HG03571 (cell line): Measurements from ENCODE around the gene SMIM33.
A peak's percentile ranks its signal among the peaks of the same experiment; 100 is the strongest.
"Not testable (repeated sequence)": the region's sequence is repeated elsewhere in the genome, so short reads cannot be mapped to it uniquely, and the experiment has no call there.

Source experiments
- ATAC-seq: cut with Tn5 transposase; IDR thresholded peaks from one replicate; pipeline ENCODE4 v1.9.1; 2021; ENCODE audit not compliant: unreplicated experiment

The SMIM33 gene

DNA sequence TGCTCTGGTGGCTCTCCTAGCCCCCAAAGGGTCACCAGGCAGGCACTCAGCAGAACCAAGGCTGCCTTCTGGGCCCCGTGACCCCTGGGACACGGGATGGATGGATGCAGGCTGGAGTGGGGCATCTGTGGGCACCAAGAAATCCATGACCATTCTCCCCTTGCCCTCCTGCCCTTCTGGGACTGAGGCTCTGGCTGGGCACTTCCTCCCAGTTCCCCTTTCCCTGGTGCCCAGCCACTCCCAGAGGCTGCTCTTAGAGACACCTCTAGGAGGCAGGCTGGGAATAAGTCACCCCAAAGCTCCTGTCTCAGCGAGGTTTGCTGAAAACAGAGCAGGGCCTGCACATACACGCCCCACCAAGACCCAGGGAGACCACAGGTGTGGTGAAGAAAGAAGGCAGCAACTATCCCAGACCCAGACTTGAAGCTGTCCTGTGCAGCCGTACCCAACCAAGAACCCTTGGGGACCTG, 10.8 kb downstream of the SMIM33 start:
- peak; percentile 7 for ATAC-seq

DNA sequence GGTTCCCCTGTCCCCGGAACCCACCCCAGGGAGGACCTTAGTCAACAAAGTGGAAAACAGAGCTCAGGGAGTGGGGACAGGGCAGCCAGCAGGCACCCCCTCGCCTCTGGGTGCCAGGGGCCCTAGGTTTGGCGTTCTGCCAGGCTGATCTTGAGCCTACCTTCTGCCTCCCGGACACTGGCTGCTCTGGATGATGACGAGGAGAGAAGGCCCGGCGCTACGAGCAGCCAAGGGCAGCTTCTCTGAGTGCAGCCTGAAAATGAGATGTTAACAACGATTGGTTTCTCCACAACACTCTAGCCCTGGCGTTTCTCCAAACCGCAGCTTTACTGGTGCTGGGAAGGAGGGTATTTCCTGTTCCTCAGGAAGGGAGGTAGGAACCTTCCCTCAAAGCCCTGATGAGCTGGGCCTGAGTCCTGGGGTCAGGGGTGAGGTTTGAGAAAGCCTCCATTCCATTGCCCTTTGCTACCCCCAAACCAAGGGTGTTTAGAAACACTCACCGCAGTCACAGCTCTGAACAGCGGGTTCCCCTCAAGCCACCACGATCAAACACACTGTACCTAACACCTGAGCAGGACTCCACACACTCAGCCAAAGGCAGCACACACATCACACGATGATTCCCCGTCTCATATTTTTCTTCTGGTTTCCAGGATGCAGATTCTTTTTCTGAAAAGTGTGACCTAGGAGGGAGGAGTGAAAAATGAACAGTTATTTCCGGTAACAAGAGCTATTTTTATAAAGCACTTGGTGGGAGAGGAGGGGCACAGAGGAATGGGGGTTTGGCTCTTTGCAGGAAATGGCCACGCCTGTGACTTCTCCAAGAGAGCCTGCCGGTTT, 11.5 kb downstream of the SMIM33 start, which contains the start of gene STING1:
TSS of gene STING1 (minus strand) at position 709 of the 840 bp plus-strand sequence. CDS start 1,054 bp downstream, outside the sequence.
- peak; percentile 63 for ATAC-seq

DNA sequence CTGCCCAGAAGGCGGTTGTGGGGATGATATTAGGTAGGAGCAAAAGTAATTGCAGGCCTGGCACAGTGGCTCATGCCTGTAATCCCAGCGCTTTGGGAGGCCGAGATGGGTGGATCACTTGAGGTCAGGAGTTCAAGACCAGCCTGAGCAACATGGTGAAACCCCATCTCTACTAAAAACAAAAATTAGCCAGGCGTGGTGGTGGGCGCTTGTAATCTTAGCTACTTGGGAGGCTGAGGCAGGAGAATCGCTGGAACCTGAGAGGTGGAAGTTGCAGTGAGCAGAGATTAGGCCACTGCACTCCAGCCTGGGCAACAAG, 12.0 kb downstream of the SMIM33 start:
- not testable (repeated sequence) for ATAC-seq

DNA sequence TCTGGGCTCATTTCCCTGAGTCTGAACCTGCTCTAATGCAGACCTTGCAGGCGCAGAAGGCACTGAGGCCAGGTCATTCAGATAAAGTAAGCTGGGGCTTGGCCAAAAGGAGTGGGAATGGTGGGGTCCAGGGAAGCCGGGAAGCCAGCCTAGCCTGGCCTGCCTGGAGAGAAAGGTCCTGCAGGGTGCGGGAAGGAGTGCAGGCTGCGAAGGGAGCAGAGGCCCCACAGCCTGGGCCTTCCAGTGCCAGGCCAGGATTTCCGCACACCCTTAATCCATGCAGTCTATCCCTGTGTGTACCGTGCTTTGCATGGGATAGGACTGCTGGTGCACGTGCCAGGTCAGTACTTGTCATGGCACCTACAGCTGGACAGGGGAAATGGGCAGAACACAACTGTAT, 15.4 kb downstream of the SMIM33 start:
- ATAC-seq = no peak

GRCh38 chr5:139488260-139488659, 17.5 kb downstream of the SMIM33 start:
- no peak for ATAC-seq

GRCh38 chr5:139492700-139493192, 21.9 kb downstream of the SMIM33 start:
- no peak for ATAC-seq

GRCh38 chr5:139494256-139494655, 23.5 kb downstream of the SMIM33 start:
- no peak for ATAC-seq

GRCh38 chr5:139494832-139495231, 24.0 kb downstream of the SMIM33 start:
- no peak for ATAC-seq

DNA sequence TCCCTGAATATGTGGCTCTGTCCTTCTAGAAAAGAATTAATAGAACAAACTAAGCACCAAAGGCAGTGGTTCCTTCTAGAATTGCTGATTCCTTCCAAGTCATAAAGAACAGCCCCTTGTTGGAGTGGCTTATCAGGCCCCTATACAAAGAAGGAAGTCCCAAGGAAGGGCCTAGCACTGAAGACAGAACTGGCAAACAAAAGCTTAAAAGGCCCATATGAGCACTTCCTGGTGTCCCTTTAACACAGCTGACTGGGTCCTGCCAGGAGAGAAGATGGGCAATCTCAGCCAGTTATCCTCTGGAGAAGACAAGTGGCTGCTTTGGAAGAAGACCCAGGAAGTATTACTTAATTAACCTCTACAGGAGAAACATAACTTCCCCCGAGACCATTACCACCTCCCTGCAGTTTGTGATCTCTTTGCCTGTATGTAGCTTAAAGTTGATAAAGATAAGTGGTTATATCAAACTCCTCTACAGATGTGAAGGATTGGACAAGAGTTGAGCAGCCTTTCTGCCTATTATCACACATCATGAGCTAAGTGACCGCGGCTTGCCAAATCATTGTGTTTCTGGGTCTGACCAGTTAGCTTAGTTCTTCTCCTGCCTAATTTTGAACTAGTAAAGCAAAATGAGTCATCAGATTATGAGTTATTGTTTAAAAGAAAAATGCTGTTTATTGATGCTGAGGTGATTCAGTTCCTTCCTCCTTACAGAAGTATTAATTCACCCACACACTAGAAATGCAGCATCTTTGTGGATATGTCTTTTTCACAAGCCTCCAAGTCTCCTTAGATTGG, 25.0 kb downstream of the SMIM33 start:
- no peak for ATAC-seq

- ATAC-seq = no peak
Measured at GRCh38 chr5:139501381-139501780, 30.6 kb downstream of the SMIM33 start.

DNA sequence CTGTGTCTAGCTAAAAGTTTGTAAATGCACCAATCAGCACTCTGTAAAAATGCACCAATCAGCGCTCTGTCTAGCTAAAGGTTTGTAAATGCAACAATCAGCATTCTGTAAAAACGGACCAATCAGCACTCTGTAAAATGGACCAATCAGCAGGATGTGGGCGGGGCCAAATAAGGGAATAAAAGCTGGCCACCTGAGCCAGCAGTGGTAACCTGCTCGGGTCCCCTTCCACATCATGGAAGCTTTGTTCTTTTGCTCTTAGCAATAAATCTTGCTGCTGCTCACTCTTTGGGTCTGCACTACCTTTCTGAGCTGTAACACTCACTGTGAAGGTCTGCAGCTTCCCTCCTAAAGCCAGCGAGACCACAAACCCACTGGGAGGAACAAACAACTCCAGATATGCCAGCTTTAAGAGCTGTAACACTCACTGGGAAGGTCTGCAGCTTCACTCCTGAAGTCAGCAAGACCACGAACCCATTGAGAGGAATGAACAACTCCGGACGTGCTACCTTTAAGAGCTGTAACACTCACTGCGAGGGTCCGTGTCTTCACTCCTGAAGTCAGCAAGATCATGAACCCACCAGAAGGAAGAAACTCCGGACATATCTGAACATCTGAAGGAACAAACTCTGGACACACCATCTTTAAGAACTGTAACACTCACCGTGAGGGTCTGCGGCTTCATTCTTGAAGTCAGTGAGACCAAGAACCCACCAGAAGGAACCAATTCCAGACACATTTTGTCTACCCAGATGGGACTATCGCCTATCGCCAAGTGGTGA, 32.4 kb downstream of the SMIM33 start:
- not testable (repeated sequence) for ATAC-seq

DNA sequence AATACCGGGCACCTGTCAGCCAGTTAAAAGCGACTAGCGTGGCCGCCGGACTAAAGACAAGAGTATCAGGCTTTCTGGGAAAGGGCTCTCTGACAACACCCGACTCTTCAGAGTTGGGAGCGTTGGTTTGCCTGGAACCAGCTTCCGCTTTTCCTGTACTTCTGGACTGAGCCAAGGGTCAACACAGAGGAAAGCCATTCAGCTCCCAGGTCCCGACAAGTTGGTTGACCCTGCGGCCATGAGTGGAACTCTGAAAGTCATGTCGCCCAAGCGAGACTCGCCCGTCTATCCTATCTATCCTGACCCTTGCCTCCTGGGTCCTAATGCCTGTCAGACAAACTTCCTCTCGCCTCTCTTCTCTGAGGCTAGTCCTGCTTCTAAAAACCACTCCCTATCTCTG, 33.1 kb downstream of the SMIM33 start:
- not testable (repeated sequence) for ATAC-seq

GRCh38 chr5:139504722-139505121, 33.9 kb downstream of the SMIM33 start:
- not testable (repeated sequence) for ATAC-seq

GRCh38 chr5:139512786-139513390, 42.1 kb downstream of the SMIM33 start:
- ATAC-seq = no peak

GRCh38 chr5:139513434-139513833, 42.6 kb downstream of the SMIM33 start:
- peak; percentile 54 for ATAC-seq

GRCh38 chr5:139513852-139514485, 43.2 kb downstream of the SMIM33 start:
- no peak for ATAC-seq

GRCh38 chr5:139514486-139514856, 43.7 kb downstream of the SMIM33 start:
- ATAC-seq = no peak

GRCh38 chr5:139517683-139518564, 47.1 kb downstream of the SMIM33 start:
- ATAC-seq = peak; percentile 89
